PC-9 (cell line): ENCODE results near the gene BRSK1. TPM values are rescaled to one million over a fixed set of nuclear protein-coding genes. Genes with fewer than 3 reads are reported as not detected.

Experiments used
- BruUV-seq: library from RNA; stranded (reverse); fragments of 400-500 nt; replicated peaks from 2 replicates; lab custom pipeline; 2021; lab: Mats Ljungman, UMichigan
- CTCF ChIA-PET: fragments of 300-600 bp; sonication (Branson Sonifier 250); formaldehyde crosslinking; loops from one replicate; lab custom pipeline; 2022; ENCODE audit warnings: antibody characterized with exemption; lab: Charles Lee
- POLR2A ChIA-PET: fragments of 300-600 bp; sonication (Branson Sonifier 250); formaldehyde crosslinking; loops from one replicate; lab custom pipeline; 2022; ENCODE audit warnings: antibody characterized with exemption; ENCODE audit not compliant: unreplicated experiment; lab: Charles Lee
- DNase-seq, 2 experiments: peaks; one replicate each; pipeline versions ENCODE4 v3.0.0 to v3.0.0-alpha.2; 2015 to 2022; ENCODE audit warnings: mixed read lengths in 1 of 2
- H2AFZ ChIP-seq: fragments of 200-600 bp; sonication (generic); 2 replicates; pipeline ENCODE4 v1.8.1; 2017; ENCODE audit warnings: antibody characterized with exemption
- H3F3A ChIP-seq: fragments of 200-600 bp; sonication (generic); 2 replicates; pipeline ENCODE4 v1.8.1; 2017; ENCODE audit warnings: antibody characterized with exemption, mild to moderate bottlenecking, low read depth; ENCODE audit not compliant: insufficient read depth
- H3K27ac ChIP-seq: fragments of 200-600 bp; sonication (generic); 2 replicates; pipeline ENCODE4 v1.6.1; 2016; ENCODE audit warnings: mixed run types
- H3K27me3 ChIP-seq: fragments of 200-600 bp; sonication (generic); 2 replicates; pipeline ENCODE4 v1.6.1; 2016; ENCODE audit warnings: low read depth, mixed run types; ENCODE audit not compliant: insufficient read depth
- H3K36me3 ChIP-seq: fragments of 200-600 bp; sonication (generic); 2 replicates; pipeline ENCODE4 v1.6.1; 2016; ENCODE audit warnings: low read depth, mixed run types
- H3K4me1 ChIP-seq: fragments of 200-600 bp; sonication (generic); replicated peaks from 2 replicates; pipeline ENCODE4 v1.6.1; 2016; ENCODE audit warnings: mixed run types; ENCODE audit not compliant: insufficient read depth
- H3K4me2 ChIP-seq: fragments of 200-600 bp; sonication (generic); 2 replicates; pipeline ENCODE4 v1.6.1; 2017; ENCODE audit warnings: mixed run types
- H3K4me3 ChIP-seq: fragments of 200-600 bp; sonication (generic); 2 replicates; pipeline ENCODE4 v1.6.1; 2016; ENCODE audit warnings: mixed run types
- H3K79me2 ChIP-seq: fragments of 200-600 bp; sonication (generic); 2 replicates; pipeline ENCODE4 v1.6.1; 2017; ENCODE audit warnings: low read depth, mixed run types
- H3K9me2 ChIP-seq: fragments of 200-600 bp; sonication (generic); 2 replicates; pipeline ENCODE4 v1.8.1; 2017; ENCODE audit warnings: mild to moderate bottlenecking; ENCODE audit not compliant: insufficient read depth
- H3K9me3 ChIP-seq: fragments of 200-600 bp; sonication (generic); 2 replicates; pipeline ENCODE4 v1.8.1; 2016; ENCODE audit warnings: low read depth; ENCODE audit not compliant: insufficient read depth
- H4K20me1 ChIP-seq: fragments of 200-600 bp; sonication (generic); 2 replicates; pipeline ENCODE4 v1.8.1; 2017; ENCODE audit not compliant: insufficient read depth
- CTCF ChIP-seq: fragments of 200-600 bp; sonication (generic); conservative IDR thresholded peaks from 2 replicates; pipeline ENCODE4 v1.6.1; 2017; ENCODE audit warnings: mixed run types, antibody characterized with exemption, mild to moderate bottlenecking, moderate library complexity
- EZH2 ChIP-seq: fragments of 200-600 bp; sonication (generic); IDR thresholded peaks from 2 replicates; pipeline ENCODE4 v1.8.0; 2017; ENCODE audit warnings: antibody characterized with exemption, low read depth
- intact Hi-C: fragments of 100-400 bp; cut with micrococcal nuclease; formaldehyde crosslinking; loops from one replicate; pipeline ENCODE4 v1.10.0; 2022; ENCODE audit not compliant: unreplicated experiment
- total RNA-seq: library from RNA; stranded (reverse); gene quantifications from 2 replicates; pipeline ENCODE4 v1.2.3, GENCODE V29; 2021

The BRSK1 gene
- total RNA-seq, 1 experiment from 2014 or later: 6.5 TPM

GRCh38 chr19:55240713-55241020 is 43.1 kb upstream of the BRSK1 start:
- intact Hi-C loops: no loop called here
- Histone ChIP-seq H3K4me3 (no peak overlapping the region), H3K9me3 (no peaks in the 10 kb centered on the region), H3K4me2 (no peak overlapping the region), H3K27ac (no peak overlapping the region), H3K27me3 (no peaks in the 10 kb centered on the region), H3K4me1 (no peaks in the 10 kb centered on the region), H3K9me2 (no peaks in the 10 kb centered on the region), H3K36me3 (peaks cover 31% of the 10 kb centered on the region), H4K20me1 (peaks cover 11% of the 10 kb centered on the region; the same call in 1 of the 2 replicates), H3K79me2 (no peaks in the 10 kb centered on the region), H3F3A (peaks cover 18% of the 10 kb centered on the region; the same call in 1 of the 2 replicates), H2AFZ (no peak overlapping the region)
- ChIA-PET CTCF (no interaction called here), POLR2A (no interaction called here)
- no peak for DNase-seq
- BruUV-seq: no TSS peak
- TF ChIP-seq CTCF (no peak), EZH2 (no peak)

- peaks cover 33% of the 10 kb centered on the region for H3K36me3 ChIP-seq
These were observed 42.5 kb upstream of the BRSK1 start for GRCh38 chr19:55241143-55241934.

GRCh38 chr19:55241935-55242464 is 41.8 kb upstream of the BRSK1 start:
- Histone ChIP-seq H3F3A (peaks cover 17% of the 10 kb centered on the region; the same call in 1 of the 2 replicates), H4K20me1 (peaks cover 24% of the 10 kb centered on the region), H3K9me3 (no peaks in the 10 kb centered on the region), H2AFZ (no peak overlapping the region), H3K4me1 (peaks cover 2% of the 10 kb centered on the region; the same call in 1 of the 2 replicates), H3K27me3 (no peaks in the 10 kb centered on the region), H3K27ac (no peak overlapping the region), H3K36me3 (peaks cover 36% of the 10 kb centered on the region), H3K79me2 (peaks cover 13% of the 10 kb centered on the region), H3K4me2 (no peak overlapping the region), H3K4me3 (no peak overlapping the region), H3K9me2 (no peaks in the 10 kb centered on the region)
- no peak for DNase-seq
- TF ChIP-seq CTCF (no peak), EZH2 (no peak)
- CTCF ChIA-PET: no interaction called here
- intact Hi-C loops: no loop called here
- no TSS peak for BruUV-seq
- POLR2A ChIA-PET: no interaction called here

More at GRCh38 chr19:55241143-55241934, 42.5 kb upstream of the BRSK1 start:
- BruUV-seq: no TSS peak
- Histone ChIP-seq H3K4me3 (no peak overlapping the region), H3K9me3 (no peaks in the 10 kb centered on the region), H3K4me1 (no peaks in the 10 kb centered on the region), H3F3A (peaks cover 18% of the 10 kb centered on the region; the same call in 1 of the 2 replicates), H3K27me3 (no peaks in the 10 kb centered on the region), H3K4me2 (no peak overlapping the region), H3K79me2 (peaks cover 6% of the 10 kb centered on the region), H4K20me1 (peaks cover 18% of the 10 kb centered on the region), H3K27ac (no peak overlapping the region), H2AFZ (no peak overlapping the region), H3K9me2 (no peaks in the 10 kb centered on the region)
- ChIA-PET CTCF (no interaction called here), POLR2A (no interaction called here)
- TF ChIP-seq EZH2: no peak
- no peak for TF ChIP-seq CTCF
- no peak for DNase-seq
- intact Hi-C loops: no loop called here
